ENCODE results near the gene CELF2. TPM values are rescaled to one million over a fixed set of nuclear protein-coding genes. Genes with fewer than 3 reads are reported as not detected.

Gene CELF2
- total and polyA plus RNA-seq, 9 of the 15 experiments (the other 6 are each of a cell fraction or from before 2014, with no cell fraction given): 4.0 to 20.3 (median 11.1) TPM

DNA sequence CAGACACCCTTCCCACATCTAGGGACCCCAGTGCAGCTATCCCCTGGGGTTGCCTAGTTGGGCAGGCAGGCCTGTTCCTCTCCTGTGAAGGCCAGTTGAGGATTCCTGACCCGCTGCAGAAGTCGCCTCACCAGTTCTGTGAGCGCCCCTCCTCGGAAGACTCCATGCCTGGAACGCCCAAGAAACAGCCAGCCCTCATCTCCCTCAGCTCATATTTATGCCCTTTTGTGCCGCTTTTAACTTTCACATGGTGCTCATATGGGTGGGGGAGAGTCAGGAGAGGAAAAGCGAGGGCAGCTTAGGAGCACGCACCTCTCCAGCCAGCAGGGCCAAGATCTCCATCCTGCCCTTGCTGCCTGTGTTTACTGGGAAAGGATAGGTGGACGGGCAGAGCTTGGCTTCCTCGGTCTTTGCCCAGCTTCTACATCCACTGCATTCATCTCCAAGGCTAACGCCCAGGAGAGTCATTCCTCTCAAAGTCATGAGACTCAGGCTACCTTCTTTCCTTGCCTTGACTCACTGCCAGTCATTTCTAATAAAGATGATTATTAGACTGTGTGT is 307.2 kb downstream of the CELF2 start:
- Histone ChIP-seq H3K9ac (ENCODE audit: insufficient read depth in 1 of 2, low read depth in 2 of 2, low read length in 2 of 2) (no peak overlapping the region), H2AFZ (ENCODE audit: low read depth, low read length) (no peak overlapping the region), H3K9me3 (replicated peaks; ENCODE audit: control insufficient read depth, insufficient read depth, low read depth, low read length) (no peaks in the 10 kb centered on the region), H3K4me1 (replicated peaks in 1 of 2; ENCODE audit: control insufficient read depth in 2 of 2, insufficient read depth in 2 of 2, low read length in 2 of 2) (no peaks in the 10 kb centered on the region), H3K36me3 (ENCODE audit: control insufficient read depth, insufficient read depth, low read length) (no peaks in the 10 kb centered on the region), H3K27me3 (ENCODE audit: control insufficient read depth in 2 of 2, insufficient read depth in 2 of 2, low read length in 2 of 2) (no peaks in the 10 kb centered on the region), H3K9me1 (ENCODE audit: control insufficient read depth, insufficient read depth, low read length) (no peaks in the 10 kb centered on the region), H4K20me1 (replicated peaks; ENCODE audit: control insufficient read depth, insufficient read depth, low read length) (no peaks in the 10 kb centered on the region), H3K27ac (ENCODE audit: extremely low read depth, low read depth, low read length) (no peak overlapping the region), H3K79me2 (ENCODE audit: control insufficient read depth, insufficient read depth, low read length) (no peaks in the 10 kb centered on the region), H3K4me2 (ENCODE audit: insufficient read depth, low read length) (no peak overlapping the region), H3K4me3 (no peak overlapping the region)
- intact Hi-C loops (cut with micrococcal nuclease): no loop called here
- no TSS peak for BruUV-seq (replicated peaks)
- in situ Hi-C loops (cut with MboI): no loop called here
- POLR2A ChIA-PET: interaction anchor here (0.6 kb wide), 1 partner anchor 14 kb away, joined by 3 read pairs; no protein-coding TSS in a partner anchor
- CTCF ChIA-PET (ENCODE audit: low intra/inter-chr PET ratio): no interaction called here
- ATAC-seq (no peak), DNase-seq (ENCODE audit: extremely low read depth in 1 of 4, low spot score in 3 of 4) (no peak), FAIRE-seq (no peak)
- 37% methylated on average over 11 of the region's 11 CpGs for WGBS (ENCODE audit: insufficient coverage, low coverage, missing lambda C conversion rate)
- TF ChIP-seq, protein P1, sequence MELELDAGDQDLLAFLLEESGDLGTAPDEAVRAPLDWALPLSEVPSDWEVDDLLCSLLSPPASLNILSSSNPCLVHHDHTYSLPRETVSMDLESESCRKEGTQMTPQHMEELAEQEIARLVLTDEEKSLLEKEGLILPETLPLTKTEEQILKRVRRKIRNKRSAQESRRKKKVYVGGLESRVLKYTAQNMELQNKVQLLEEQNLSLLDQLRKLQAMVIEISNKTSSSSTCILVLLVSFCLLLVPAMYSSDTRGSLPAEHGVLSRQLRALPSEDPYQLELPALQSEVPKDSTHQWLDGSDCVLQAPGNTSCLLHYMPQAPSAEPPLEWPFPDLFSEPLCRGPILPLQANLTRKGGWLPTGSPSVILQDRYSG (tag; conservative IDR thresholded peaks at IDR 0.05; ENCODE audit: low read depth): no peak
- no peak for TF ChIP-seq RNF2 (IDR thresholded peaks at IDR 0.05)
- TF ChIP-seq RHOXF2B (CRISPR knock-in tag; conservative IDR thresholded peaks at IDR 0.05): no peak
- TF ChIP-seq, protein P2, sequence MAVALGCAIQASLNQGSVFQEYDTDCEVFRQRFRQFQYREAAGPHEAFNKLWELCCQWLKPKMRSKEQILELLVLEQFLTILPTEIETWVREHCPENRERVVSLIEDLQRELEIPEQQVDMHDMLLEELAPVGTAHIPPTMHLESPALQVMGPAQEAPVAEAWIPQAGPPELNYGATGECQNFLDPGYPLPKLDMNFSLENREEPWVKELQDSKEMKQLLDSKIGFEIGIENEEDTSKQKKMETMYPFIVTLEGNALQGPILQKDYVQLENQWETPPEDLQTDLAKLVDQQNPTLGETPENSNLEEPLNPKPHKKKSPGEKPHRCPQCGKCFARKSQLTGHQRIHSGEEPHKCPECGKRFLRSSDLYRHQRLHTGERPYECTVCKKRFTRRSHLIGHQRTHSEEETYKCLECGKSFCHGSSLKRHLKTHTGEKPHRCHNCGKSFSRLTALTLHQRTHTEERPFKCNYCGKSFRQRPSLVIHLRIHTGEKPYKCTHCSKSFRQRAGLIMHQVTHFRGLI (CRISPR knock-in tag; IDR thresholded peaks at IDR 0.05): no peak
- no peak for TF ChIP-seq ZNF445 (CRISPR knock-in tag; IDR thresholded peaks at IDR 0.05; ENCODE audit: low read depth)
- TF ChIP-seq, protein P3, sequence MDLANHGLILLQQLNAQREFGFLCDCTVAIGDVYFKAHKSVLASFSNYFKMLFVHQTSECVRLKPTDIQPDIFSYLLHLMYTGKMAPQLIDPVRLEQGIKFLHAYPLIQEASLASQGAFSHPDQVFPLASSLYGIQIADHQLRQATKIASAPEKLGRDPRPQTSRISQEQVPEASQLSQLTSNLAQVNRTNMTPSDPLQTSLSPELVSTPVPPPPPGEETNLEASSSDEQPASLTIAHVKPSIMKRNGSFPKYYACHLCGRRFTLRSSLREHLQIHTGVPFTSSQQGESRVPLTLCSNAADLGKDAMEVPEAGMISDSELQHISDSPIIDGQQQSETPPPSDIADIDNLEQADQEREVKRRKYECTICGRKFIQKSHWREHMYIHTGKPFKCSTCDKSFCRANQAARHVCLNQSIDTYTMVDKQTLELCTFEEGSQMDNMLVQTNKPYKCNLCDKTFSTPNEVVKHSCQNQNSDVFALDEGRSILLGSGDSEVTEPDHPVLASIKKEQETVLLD (IDR thresholded peaks at IDR 0.05): no peak
- no peak for TF ChIP-seq TBP (optimal IDR thresholded peaks at IDR 0.05; ENCODE audit: low read depth, low read length)
- no peak for TF ChIP-seq KAT8 (IDR thresholded peaks at IDR 0.05; ENCODE audit: low read depth)
- TF ChIP-seq MTA1 (IDR thresholded peaks at IDR 0.05; ENCODE audit: borderline replicate concordance): no peak
- TF ChIP-seq, protein P4, sequence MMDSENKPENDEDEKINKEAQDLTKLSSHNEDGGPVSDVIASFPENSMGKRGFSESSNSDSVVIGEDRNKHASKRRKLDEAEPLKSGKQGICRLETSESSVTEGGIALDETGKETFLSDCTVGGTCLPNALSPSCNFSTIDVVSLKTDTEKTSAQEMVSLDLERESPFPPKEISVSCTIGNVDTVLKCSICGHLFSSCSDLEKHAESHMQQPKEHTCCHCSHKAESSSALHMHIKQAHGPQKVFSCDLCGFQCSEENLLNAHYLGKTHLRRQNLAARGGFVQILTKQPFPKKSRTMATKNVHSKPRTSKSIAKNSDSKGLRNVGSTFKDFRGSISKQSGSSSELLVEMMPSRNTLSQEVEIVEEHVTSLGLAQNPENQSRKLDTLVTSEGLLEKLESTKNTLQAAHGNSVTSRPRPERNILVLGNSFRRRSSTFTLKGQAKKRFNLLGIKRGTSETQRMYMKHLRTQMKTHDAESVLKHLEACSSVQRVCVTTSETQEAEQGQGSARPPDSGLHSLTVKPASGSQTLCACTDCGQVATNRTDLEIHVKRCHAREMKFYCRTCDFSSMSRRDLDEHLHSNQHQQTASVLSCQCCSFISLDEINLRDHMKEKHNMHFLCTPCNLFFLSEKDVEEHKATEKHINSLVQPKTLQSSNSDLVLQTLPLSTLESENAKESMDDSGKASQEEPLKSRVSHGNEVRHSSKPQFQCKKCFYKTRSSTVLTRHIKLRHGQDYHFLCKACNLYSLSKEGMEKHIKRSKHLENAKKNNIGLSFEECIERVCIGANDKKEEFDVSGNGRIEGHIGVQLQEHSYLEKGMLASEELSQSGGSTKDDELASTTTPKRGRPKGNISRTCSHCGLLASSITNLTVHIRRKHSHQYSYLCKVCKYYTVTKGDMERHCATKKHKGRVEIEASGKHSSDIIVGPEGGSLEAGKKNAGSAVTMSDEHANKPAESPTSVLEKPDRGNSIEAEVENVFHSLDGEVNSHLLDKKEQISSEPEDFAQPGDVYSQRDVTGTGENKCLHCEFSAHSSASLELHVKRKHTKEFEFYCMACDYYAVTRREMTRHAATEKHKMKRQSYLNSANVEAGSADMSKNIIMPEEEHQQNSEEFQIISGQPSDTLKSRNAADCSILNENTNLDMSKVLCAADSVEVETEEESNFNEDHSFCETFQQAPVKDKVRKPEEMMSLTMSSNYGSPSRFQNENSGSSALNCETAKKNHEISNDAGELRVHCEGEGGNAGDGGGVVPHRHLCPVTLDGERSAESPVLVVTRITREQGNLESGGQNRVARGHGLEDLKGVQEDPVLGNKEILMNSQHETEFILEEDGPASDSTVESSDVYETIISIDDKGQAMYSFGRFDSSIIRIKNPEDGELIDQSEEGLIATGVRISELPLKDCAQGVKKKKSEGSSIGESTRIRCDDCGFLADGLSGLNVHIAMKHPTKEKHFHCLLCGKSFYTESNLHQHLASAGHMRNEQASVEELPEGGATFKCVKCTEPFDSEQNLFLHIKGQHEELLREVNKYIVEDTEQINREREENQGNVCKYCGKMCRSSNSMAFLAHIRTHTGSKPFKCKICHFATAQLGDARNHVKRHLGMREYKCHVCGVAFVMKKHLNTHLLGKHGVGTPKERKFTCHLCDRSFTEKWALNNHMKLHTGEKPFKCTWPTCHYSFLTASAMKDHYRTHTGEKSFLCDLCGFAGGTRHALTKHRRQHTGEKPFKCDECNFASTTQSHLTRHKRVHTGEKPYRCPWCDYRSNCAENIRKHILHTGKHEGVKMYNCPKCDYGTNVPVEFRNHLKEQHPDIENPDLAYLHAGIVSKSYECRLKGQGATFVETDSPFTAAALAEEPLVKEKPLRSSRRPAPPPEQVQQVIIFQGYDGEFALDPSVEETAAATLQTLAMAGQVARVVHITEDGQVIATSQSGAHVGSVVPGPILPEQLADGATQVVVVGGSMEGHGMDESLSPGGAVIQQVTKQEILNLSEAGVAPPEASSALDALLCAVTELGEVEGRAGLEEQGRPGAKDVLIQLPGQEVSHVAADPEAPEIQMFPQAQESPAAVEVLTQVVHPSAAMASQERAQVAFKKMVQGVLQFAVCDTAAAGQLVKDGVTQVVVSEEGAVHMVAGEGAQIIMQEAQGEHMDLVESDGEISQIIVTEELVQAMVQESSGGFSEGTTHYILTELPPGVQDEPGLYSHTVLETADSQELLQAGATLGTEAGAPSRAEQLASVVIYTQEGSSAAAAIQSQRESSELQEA (IDR thresholded peaks at IDR 0.05; ENCODE audit: low read depth): no peak
- no peak for TF ChIP-seq HDAC8 (tag; IDR thresholded peaks at IDR 0.05)

Measured in K562 (cell line).